ENCODE data around the gene PITPNC1.

The PITPNC1 gene

GRCh38 chr17:67436233-67436632 lies 59.2 kb downstream of the PITPNC1 start:
- H3K23ac ChIP-seq (ENCODE audit: low read length): no peak overlapping the region
- H4K8ac ChIP-seq (ENCODE audit: low read depth, low read length): peak overlapping the region; percentile 33
- no peaks in the 10 kb centered on the region for H3K9me3 ChIP-seq (ENCODE audit: insufficient read depth, low read depth, low read length)
- no peak overlapping the region for H3K14ac ChIP-seq (ENCODE audit: low read length)
- peak overlapping the region; percentile 52 for H2BK12ac ChIP-seq (ENCODE audit: low read length)
- no peaks in the 10 kb centered on the region for H3K36me3 ChIP-seq (ENCODE audit: control insufficient read depth in 1 of 2, insufficient read depth in 2 of 2, low read length in 2 of 2)
- peak overlapping the region; percentile 73 for H3K18ac ChIP-seq (ENCODE audit: low read length)
- no peak overlapping the region for H4K91ac ChIP-seq (ENCODE audit: low read depth, low read length)
- WGBS (ENCODE audit: extremely low coverage, insufficient coverage, insufficient read length): no CpG with 5 or more reads among the region's 10 CpGs
- no peak overlapping the region for H3K4ac ChIP-seq (ENCODE audit: low read depth, low read length)
- H2AFZ ChIP-seq (ENCODE audit: insufficient read depth, low read length, poor library complexity): peak overlapping the region; percentile 23
- no peak overlapping the region for H3K9ac ChIP-seq (ENCODE audit: low read length)
- H2BK120ac ChIP-seq (ENCODE audit: insufficient read depth, low read length, poor library complexity): no peak overlapping the region
- no peak overlapping the region for H2BK5ac ChIP-seq (ENCODE audit: low read depth, low read length, poor library complexity)
- no peak overlapping the region for H4K12ac ChIP-seq (ENCODE audit: low read depth, low read length)
- no peak overlapping the region for H3K4me2 ChIP-seq (ENCODE audit: low read length)
- H3K4me3 ChIP-seq (ENCODE audit: low read depth, low read length): no peak overlapping the region
- no peaks in the 10 kb centered on the region for H3K79me2 ChIP-seq (ENCODE audit: control insufficient read depth, insufficient read depth, low read length, poor library complexity)
- H2AK5ac ChIP-seq (ENCODE audit: low read length): no peak overlapping the region
- DNase-seq: peak; percentile 69 to 90
- H3K27me3 ChIP-seq (ENCODE audit: insufficient read depth, low read length): no peaks in the 10 kb centered on the region
- H3K4me1 ChIP-seq (ENCODE audit: control insufficient read depth in 1 of 2, insufficient read depth in 2 of 2, low read length in 2 of 2): peaks cover 13 to 20% of the 10 kb centered on the region in 2 experiments
- peaks cover 2% of the 10 kb centered on the region for H3K79me1 ChIP-seq (ENCODE audit: low read length)
- H3K27ac ChIP-seq (ENCODE audit: low read depth, low read length): no peak overlapping the region

- Histone ChIP-seq H3K79me1 (ENCODE audit: low read length) (peaks cover 4% of the 10 kb centered on the region), H2BK120ac (ENCODE audit: insufficient read depth, low read length, poor library complexity) (no peak overlapping the region), H4K8ac (ENCODE audit: low read depth, low read length) (no peak overlapping the region), H2BK5ac (ENCODE audit: low read depth, low read length, poor library complexity) (no peak overlapping the region), H3K27me3 (ENCODE audit: insufficient read depth, low read length) (no peaks in the 10 kb centered on the region), H3K4ac (ENCODE audit: low read depth, low read length) (no peak overlapping the region), H3K79me2 (ENCODE audit: control insufficient read depth, insufficient read depth, low read length, poor library complexity) (no peaks in the 10 kb centered on the region), H3K4me1 (ENCODE audit: control insufficient read depth in 1 of 2, insufficient read depth in 2 of 2, low read length in 2 of 2) (peaks cover 15 to 20% of the 10 kb centered on the region in 2 experiments), H3K14ac (ENCODE audit: low read length) (no peak overlapping the region), H3K36me3 (ENCODE audit: control insufficient read depth in 1 of 2, insufficient read depth in 2 of 2, low read length in 2 of 2) (no peaks in the 10 kb centered on the region), H3K4me3 (ENCODE audit: low read depth, low read length) (no peak overlapping the region), H2AK5ac (ENCODE audit: low read length) (no peak overlapping the region), H4K12ac (ENCODE audit: low read depth, low read length) (no peak overlapping the region), H3K27ac (ENCODE audit: low read depth, low read length) (no peak overlapping the region), H3K9me3 (ENCODE audit: insufficient read depth, low read depth, low read length) (no peaks in the 10 kb centered on the region), H3K4me2 (ENCODE audit: low read length) (no peak overlapping the region), H4K91ac (ENCODE audit: low read depth, low read length) (no peak overlapping the region), H3K9ac (ENCODE audit: low read length) (no peak overlapping the region), H3K23ac (ENCODE audit: low read length) (no peak overlapping the region), H3K18ac (ENCODE audit: low read length) (no peak overlapping the region), H2AFZ (ENCODE audit: insufficient read depth, low read length, poor library complexity) (no peak overlapping the region), H2BK12ac (ENCODE audit: low read length) (no peak overlapping the region)
- DNase-seq: no peak
- no CpG with 5 or more reads among the region's 3 CpGs for WGBS (ENCODE audit: extremely low coverage, insufficient coverage, insufficient read length)
Observed at GRCh38 chr17:67438667-67439066, 61.6 kb downstream of the PITPNC1 start.

GRCh38 chr17:67439269-67439668 lies 62.2 kb downstream of the PITPNC1 start:
- Histone ChIP-seq H3K4ac (ENCODE audit: low read depth, low read length) (no peak overlapping the region), H3K27ac (ENCODE audit: low read depth, low read length) (no peak overlapping the region), H3K36me3 (ENCODE audit: control insufficient read depth in 1 of 2, insufficient read depth in 2 of 2, low read length in 2 of 2) (no peaks in the 10 kb centered on the region), H3K4me2 (ENCODE audit: low read length) (no peak overlapping the region), H3K9ac (ENCODE audit: low read length) (no peak overlapping the region), H3K18ac (ENCODE audit: low read length) (no peak overlapping the region), H3K23ac (ENCODE audit: low read length) (no peak overlapping the region), H2BK5ac (ENCODE audit: low read depth, low read length, poor library complexity) (no peak overlapping the region), H4K12ac (ENCODE audit: low read depth, low read length) (no peak overlapping the region), H3K79me2 (ENCODE audit: control insufficient read depth, insufficient read depth, low read length, poor library complexity) (no peaks in the 10 kb centered on the region), H2AFZ (ENCODE audit: insufficient read depth, low read length, poor library complexity) (no peak overlapping the region), H3K9me3 (ENCODE audit: insufficient read depth, low read depth, low read length) (no peaks in the 10 kb centered on the region), H4K91ac (ENCODE audit: low read depth, low read length) (no peak overlapping the region), H3K27me3 (ENCODE audit: insufficient read depth, low read length) (no peaks in the 10 kb centered on the region), H2BK120ac (ENCODE audit: insufficient read depth, low read length, poor library complexity) (no peak overlapping the region), H2AK5ac (ENCODE audit: low read length) (no peak overlapping the region), H4K8ac (ENCODE audit: low read depth, low read length) (no peak overlapping the region), H2BK12ac (ENCODE audit: low read length) (no peak overlapping the region), H3K4me1 (ENCODE audit: control insufficient read depth in 1 of 2, insufficient read depth in 2 of 2, low read length in 2 of 2) (peaks cover 15 to 16% of the 10 kb centered on the region in 2 experiments), H3K4me3 (ENCODE audit: low read depth, low read length) (no peak overlapping the region), H3K14ac (ENCODE audit: low read length) (no peak overlapping the region), H3K79me1 (ENCODE audit: low read length) (peaks cover 4% of the 10 kb centered on the region)
- no CpG with 5 or more reads among the region's 2 CpGs for WGBS (ENCODE audit: extremely low coverage, insufficient coverage, insufficient read length)
- DNase-seq: no peak

GRCh38 chr17:67440277-67441051 lies 63.4 kb downstream of the PITPNC1 start:
- Histone ChIP-seq H3K27me3 (ENCODE audit: insufficient read depth, low read length) (no peaks in the 10 kb centered on the region), H4K91ac (ENCODE audit: low read depth, low read length) (no peak overlapping the region), H2BK120ac (ENCODE audit: insufficient read depth, low read length, poor library complexity) (no peak overlapping the region), H3K4ac (ENCODE audit: low read depth, low read length) (no peak overlapping the region), H2AFZ (ENCODE audit: insufficient read depth, low read length, poor library complexity) (no peak overlapping the region), H3K9ac (ENCODE audit: low read length) (no peak overlapping the region), H4K12ac (ENCODE audit: low read depth, low read length) (no peak overlapping the region), H3K27ac (ENCODE audit: low read depth, low read length) (no peak overlapping the region), H2BK12ac (ENCODE audit: low read length) (no peak overlapping the region), H2BK5ac (ENCODE audit: low read depth, low read length, poor library complexity) (no peak overlapping the region), H3K79me2 (ENCODE audit: control insufficient read depth, insufficient read depth, low read length, poor library complexity) (no peaks in the 10 kb centered on the region), H3K9me3 (ENCODE audit: insufficient read depth, low read depth, low read length) (no peaks in the 10 kb centered on the region), H3K4me3 (ENCODE audit: low read depth, low read length) (no peak overlapping the region), H4K8ac (ENCODE audit: low read depth, low read length) (no peak overlapping the region), H3K79me1 (ENCODE audit: low read length) (peaks cover 4% of the 10 kb centered on the region), H2AK5ac (ENCODE audit: low read length) (no peak overlapping the region), H3K23ac (ENCODE audit: low read length) (no peak overlapping the region), H3K36me3 (ENCODE audit: control insufficient read depth in 1 of 2, insufficient read depth in 2 of 2, low read length in 2 of 2) (no peaks in the 10 kb centered on the region), H3K4me2 (ENCODE audit: low read length) (no peak overlapping the region), H3K14ac (ENCODE audit: low read length) (no peak overlapping the region), H3K18ac (ENCODE audit: low read length) (no peak overlapping the region), H3K4me1 (ENCODE audit: control insufficient read depth in 1 of 2, insufficient read depth in 2 of 2, low read length in 2 of 2) (peaks cover 10 to 16% of the 10 kb centered on the region in 2 experiments)
- no peak for DNase-seq
- WGBS (ENCODE audit: extremely low coverage, insufficient coverage, insufficient read length): no CpG with 5 or more reads among the region's 7 CpGs
